ENCODE measurements around the gene KCTD18.

The KCTD18 gene

DNA sequence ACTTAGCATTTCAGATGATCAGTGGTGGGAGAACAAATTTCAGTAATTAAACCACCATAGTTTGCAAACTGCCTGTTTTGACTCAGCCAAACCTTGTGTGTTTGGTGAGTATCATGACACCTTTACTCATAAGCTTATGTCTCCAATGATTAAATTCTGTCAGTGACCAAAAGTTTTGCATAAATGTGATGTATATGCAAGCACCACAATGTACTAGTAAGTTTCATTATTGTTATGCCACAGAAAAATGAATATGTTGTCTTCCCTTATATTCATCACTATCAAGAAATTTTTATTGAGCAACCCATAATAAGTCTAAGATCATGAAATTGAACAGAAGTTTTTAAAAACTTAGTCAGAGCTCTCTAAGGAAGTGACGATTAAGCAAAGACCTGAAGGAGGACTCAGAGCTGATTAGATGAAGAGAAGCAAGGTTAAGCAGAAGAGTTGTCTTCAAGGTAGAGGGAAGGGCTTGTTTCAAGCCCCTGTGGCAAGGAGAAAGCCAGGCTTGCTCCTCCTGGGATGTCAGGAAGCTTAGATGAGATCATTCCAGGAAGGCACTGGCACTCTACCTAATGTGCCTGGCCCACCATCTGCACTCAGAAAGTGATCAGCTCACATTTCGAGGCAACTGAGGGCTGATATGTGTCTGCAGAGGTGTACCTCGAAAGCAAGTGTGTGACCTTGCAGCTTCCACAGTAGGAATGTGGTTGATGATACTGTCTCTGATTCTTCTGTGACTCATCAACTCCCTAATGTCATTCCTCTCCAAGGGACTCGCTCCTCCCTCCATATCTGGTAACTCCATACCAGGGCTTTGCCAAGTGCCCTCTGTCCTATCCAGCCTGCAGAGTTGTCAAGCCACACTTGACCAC lies 54.7 kb downstream of the KCTD18 start:
- no peak for DNase-seq (ENCODE audit: low read depth)

- no peak for DNase-seq (ENCODE audit: low read depth)
Observed at GRCh38 chr2:200453853-200454534, 55.9 kb downstream of the KCTD18 start.

DNA sequence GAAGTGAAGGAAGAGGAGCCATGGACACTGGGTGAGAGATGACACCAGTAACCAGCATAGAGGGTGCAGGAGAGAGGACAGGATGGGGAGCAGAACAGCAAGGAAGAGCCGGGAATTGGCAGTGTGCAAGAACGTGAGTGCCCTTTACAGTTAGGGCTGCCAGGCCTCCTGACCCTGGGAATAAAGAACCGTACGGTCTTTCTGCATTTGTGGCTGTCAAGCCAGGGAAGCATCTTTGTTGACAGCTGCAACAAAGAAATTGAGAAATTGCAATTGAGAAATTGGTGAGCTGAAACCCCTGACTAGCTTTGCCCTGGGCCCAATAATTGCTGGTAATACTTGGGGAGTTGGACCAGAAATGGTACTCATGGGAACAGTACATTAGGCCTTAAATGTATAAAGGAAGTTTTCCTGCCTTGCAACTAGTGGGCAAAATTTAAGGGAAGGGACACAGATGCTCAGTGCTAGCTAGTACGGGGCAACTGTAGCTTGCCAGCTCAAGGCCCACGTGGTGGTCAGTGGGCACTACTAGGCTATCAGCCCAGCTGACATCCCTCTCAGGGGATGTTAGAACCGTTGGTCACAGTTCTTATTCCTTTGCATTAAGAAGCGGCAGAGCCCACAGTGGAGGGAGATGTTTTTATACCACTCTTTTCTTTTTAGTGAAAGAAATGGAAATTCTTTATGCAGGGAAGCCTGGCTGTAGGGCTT lies 56.6 kb downstream of the KCTD18 start:
- DNase-seq (ENCODE audit: low read depth): no peak

- no peak for DNase-seq (ENCODE audit: low read depth)
Observed at GRCh38 chr2:200452377-200452776, 57.5 kb downstream of the KCTD18 start.

DNA sequence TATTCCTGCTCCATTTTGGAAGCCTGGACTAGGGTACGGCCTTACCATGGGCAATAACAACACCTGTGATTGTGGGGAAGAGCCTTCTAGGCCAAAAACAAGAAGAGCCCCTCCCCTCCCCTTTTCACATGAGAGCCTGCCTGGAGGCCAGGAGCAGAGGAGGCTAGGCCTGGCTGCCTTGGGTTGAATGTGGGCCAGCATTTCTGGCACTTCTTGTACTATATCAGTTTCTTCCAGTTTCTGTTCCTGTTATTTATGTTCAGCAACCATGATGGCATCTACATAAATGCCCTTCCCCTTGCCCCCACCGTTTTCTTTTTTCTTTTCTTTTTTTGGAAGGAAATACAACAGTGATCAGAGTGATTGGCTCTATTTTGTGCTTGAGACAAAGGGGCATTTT lies 58.4 kb downstream of the KCTD18 start:
- no peak for DNase-seq (ENCODE audit: low read depth)

DNA sequence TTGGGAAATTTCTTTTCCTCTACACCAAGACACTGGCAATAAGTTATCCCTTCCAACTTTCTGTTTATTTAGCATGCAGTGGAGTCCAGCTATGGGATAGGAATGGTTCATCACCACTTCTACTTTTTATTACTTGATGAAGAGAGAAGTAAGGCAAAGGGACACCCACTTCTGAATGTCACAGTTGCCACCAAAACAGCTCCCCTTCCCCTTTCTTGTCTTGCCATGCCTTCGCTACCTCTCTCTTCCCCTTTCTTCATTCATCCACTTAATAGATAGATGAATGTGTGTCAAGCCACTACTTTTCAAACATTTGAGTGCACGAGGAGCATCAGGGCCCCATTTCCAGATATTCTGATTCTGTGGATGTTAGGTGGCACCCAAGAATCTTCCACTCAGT lies 59.6 kb downstream of the KCTD18 start:
- DNase-seq (ENCODE audit: low read depth): no peak

- no peak for DNase-seq (ENCODE audit: low read depth)
Observed at GRCh38 chr2:200449149-200449548, 60.7 kb downstream of the KCTD18 start.

GRCh38 chr2:200448455-200448854 lies 61.4 kb downstream of the KCTD18 start:
- DNase-seq (ENCODE audit: low read depth): no peak

DNA sequence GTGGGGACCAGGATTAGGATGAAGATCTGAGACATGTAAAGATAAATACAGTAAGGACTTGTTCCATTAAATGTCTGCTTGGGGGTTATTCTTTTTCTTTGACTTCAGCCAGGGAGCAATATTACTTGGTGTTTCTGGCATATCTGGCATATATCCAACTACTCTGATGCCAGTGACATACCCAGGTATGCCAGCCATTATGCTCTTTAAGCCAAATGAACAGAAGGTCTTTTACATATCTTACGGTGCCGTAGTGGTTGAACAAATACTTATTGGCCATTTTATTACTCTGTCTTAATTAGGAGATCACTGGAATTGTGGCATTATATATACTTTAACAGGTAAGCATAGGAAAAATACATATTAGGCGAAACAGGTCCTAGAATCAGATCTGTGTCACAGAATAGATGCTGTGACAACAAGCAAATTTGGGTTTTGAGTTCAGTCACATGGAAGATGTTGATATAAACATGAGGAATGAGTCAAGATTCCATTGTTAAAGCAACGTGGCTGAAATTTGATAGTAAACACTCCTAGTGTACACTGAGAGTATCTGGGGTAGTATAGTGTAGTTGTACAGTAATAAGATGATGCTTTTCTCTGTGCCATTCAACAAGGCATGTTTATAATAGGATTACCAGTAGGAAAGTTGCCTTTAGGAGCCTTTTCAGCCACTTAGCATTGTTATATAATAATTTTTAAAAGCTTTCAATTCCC lies 62.6 kb downstream of the KCTD18 start:
- no peak for DNase-seq (ENCODE audit: low read depth)

- DNase-seq (ENCODE audit: low read depth): no peak
Observed at GRCh38 chr2:200446612-200447011, 63.3 kb downstream of the KCTD18 start.

DNA sequence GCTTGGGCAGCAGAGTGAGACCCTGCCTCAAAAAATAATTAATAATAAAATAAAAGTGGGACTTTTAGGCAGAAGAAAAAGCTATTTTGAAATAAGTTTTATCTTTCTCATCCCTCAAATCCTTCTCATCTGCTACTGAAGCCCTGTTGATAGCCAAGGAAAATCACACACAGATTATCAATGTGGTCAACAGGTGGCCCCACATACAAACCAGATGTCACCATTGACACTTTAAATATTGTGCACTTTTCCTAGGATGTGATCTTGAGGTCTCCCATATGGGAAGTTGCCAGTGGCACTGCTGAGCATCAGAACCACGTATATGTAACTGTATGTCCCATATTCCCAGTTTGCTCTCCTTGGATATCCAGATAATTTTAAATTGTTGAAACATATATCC lies 64.6 kb downstream of the KCTD18 start:
- no peak for DNase-seq (ENCODE audit: low read depth)

DNA sequence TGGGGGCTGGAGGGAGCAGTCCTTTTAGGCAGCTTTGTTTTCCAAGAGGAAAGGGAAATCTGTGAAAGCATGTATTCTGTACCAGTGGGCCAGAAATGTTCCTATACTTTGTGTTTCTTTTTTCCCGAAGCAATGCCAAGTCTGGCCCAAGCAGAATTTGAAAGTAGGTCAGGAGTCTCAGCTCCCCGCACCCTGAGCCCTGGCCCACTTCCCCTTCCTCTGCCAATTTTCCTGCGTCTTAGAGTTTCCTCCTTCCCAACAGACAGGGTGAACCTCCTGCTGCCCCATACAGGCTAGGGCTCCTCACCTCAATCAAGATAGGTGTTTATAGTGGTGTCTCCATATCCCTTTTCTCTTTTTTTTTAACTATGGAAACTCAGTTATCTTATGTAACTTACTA lies 65.3 kb downstream of the KCTD18 start:
- DNase-seq (ENCODE audit: low read depth): no peak

DNA sequence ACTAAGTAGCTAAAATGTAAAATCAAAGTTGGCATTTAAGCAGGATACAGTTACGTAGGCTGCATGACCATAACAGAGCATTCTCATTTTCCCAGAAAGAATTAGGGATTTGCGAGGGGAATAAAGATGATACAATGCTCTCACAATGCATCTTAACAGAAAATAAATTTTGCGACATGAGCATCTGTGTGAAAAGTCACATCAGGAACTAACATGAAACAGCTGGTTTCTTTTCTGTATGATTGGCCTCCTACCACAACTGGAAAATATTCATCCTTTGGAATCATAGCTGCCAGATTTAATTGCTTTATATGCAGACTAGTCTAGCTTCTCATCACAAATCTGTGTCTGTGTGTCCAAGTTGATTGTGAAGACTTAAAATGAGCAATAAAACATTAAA lies 66.0 kb downstream of the KCTD18 start:
- no peak for DNase-seq (ENCODE audit: low read depth)

DNA sequence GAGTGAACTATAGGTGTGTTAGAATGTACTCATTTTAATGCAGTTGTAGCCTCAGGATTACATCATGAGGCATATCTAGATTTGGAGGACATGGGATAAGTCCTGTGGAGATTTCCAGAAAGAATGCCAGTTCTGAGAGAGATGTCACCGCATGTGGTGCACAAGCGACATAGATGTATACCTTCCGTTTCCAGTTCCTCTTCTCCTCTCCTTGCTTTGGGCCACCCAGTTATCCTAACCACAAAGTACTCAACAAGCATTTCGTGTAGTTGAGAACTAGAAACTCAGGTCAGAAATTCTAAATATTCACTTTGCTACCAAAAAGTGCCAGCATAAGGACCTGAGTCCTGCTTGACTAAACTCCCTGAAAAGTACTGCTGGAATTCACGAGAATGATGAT lies 66.5 kb downstream of the KCTD18 start:
- DNase-seq (ENCODE audit: low read depth): no peak

DNA sequence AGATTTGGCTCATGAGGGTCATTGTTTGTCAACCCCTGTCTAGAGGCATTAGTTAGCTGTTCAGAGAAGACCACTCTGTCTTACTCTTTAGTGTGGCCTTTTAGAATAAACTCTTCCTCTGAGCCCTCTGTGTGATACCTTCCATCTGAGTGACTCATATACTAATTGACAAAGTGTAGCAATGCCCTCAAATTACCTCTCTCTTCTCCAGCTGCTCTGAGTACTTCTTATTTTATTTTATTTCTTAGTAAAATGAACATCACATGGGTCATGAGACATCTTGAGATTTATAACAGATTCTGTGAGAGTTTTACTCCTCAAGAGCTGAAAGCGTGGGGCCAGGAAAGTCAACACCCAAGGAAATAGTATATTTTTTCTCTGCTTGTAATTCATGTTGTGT lies 67.4 kb downstream of the KCTD18 start:
- DNase-seq (ENCODE audit: low read depth): no peak

- no peak for DNase-seq (ENCODE audit: low read depth)
Observed at GRCh38 chr2:200439981-200440380, 69.9 kb downstream of the KCTD18 start.

Measured in activated T-cell treated with anti-CD3 and anti-CD28 coated beads for 24 hours (primary cell).